GM18868 (cell line): ENCODE measurements around the gene SLC7A5.

ENCODE experiments used
- ATAC-seq: cut with Tn5 transposase; IDR thresholded peaks from one replicate; pipeline ENCODE4 v1.9.1; 2021; ENCODE audit warnings: mild to moderate bottlenecking, moderate library complexity; ENCODE audit not compliant: unreplicated experiment

SLC7A5 gene

DNA sequence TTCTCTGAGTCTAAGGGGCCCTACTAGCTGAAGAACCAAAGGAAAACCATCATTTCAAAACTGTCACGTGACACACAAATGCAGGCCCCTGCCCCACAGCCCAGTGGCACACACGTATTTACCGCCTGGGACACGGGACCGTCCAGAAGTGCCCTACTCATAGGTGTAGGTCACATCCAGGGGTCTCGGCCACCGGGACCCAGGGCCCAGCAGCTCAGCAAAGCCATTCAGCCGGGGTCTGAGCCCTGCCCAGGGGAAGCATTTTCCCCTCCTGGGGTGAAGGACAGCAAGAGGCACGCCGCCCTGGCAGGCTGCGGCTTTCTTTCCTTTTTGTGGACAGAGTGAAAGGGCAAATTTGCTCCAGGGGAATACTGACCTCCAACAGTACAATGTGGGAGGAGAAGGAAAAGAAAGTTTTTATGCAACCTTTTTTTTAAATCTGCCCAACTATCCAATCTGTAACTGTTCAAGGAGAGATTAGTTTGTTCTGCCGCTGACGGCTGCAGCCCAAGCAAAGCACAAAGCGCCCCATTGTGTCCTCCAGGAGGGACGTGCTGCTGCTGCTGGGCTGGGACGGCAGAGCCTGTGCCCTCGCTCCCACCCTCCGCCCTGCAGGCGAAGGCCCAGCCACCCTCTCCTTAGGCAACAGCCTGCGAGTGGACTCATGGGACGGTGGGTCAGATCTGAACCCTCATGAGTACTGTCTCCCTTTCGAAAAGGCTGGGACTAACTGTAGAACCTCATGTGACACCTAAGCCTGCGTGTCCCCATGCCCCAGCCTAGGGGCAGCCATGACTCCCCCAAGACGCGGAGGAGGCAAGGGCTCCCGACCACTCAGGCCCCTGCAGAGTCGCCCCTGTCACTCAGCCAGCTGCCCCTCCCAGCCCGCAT is 21.3 kb downstream of the SLC7A5 start:
- no peak for ATAC-seq

DNA sequence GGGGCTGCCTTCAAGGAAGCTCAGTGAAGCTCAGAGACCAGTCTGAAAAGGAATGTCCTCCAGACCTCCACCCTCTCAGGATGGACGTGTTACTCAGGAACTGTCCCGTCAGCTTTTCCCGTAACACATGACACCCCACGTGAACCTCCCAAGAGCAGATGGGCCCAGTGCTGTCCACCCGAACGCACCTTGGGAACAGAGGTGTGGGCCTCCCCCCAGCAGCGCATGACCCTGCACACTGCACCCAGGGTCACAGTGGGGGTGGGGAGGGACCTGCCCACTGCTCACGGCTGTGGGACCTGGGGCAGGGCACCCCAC is 21.9 kb downstream of the SLC7A5 start:
- no peak for ATAC-seq

DNA sequence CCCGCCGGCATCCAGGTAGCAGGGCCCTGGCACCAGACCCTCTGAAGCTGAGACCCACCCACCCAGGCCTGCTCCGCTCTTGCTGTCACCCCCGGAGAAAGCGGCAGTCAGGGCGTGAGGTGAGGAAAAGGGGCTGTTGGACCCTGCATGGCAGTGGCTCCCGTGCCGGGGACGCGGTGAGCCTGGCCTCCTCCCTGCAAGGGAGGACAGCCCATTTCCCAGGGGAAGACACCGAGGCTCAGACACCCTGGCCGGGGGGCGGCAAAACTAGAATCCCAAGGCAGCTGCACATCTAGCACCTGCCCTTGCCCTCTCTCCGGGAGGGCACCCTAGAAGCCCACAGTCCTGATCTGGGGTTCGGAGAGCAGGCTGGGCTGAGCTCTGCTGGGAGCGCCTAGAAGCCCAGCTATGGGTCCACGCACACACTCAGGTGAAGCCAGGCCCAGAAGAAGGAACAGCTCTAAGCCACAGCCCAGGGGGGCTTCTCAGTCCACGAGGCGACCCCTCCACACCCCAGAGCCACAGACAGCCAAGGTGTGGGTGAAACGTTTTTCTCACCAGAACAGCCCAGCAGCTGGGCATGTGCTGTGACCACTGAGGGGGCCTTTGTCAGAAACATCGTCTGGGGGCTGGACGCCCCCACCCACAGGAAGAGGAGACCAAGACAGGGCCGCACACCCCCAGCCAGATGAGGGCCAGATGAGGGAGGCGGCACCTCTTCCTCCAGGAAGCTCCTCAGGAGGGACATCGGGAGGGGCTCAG is 22.4 kb downstream of the SLC7A5 start:
- ATAC-seq = no peak

DNA sequence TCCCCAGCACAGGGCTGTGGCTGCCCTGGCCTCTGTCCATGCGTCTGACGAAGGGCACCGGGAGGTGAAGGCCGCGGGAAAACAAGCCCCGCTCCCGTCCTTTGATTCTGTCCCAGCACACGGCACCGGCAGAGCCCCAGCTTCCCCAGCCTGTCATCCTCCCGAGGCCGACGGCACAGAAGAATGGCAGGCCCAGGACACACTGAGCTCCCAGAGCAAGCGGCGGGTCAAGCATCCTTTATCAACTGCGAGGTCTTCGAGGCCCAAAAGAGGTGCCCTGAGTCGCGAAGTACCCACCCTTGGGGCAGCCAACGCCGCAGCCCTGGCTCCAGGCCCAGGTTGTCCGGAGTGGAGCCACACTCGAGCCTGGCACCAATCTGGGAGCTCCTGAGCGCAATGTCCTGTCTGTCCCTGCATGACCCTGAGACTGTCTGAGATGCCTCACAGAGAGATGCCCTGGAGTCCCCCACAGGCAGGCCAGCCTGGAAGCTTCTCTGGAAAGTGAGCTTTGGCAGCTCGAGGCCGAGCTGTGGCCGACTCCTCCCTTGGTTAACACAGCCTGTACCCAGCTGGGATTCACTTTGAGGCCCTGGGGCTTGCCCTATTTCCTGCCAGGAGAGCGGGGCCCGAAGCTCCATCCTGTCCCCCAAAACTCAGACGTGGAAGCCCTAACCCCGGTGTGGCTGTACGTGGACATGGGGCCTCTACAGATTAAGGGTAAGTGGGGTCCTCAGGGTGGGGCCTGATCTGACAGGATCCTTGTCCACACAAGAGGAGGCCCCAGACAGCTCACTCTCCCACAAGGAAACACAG is 23.3 kb downstream of the SLC7A5 start:
- no peak for ATAC-seq

DNA sequence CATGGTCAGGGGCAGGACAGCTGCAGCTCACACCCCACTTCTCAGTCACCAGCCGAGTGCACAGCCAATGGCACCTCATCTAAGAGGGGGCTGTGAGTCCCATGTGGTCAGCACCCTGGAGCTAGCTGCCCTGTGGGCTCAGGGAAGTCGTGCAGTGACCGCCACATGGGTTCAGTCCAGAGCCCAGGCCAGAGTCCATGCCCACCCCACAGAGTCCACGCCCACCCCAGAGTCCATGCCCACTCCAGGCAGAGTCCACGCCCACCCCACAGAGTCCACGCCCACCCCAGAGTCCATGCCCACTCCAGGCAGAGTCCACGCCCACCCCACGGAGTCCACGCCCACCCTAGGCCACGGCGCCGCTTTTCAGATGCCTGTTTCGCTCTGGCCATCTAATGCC is 24.1 kb downstream of the SLC7A5 start:
- no peak for ATAC-seq

DNA sequence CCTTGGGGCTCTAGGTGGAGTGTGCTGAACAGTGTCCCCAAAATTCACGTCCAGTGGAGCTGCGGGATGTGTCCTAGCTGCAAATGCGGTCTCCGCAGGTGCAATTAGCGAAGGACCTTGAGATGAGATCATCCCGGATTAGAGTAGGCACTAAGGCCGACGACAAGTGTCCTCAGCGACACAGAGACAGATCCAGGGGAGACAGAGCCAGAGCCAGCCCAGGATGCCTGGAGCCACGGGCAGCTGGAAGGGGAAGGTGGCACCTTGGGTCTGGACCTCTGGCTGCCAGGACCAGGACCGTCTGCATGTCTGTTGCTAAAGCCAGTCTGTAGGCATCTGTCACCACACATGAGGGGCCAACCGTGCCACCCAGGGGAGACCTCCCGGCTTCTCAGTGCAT is 24.5 kb downstream of the SLC7A5 start:
- no peak for ATAC-seq

DNA sequence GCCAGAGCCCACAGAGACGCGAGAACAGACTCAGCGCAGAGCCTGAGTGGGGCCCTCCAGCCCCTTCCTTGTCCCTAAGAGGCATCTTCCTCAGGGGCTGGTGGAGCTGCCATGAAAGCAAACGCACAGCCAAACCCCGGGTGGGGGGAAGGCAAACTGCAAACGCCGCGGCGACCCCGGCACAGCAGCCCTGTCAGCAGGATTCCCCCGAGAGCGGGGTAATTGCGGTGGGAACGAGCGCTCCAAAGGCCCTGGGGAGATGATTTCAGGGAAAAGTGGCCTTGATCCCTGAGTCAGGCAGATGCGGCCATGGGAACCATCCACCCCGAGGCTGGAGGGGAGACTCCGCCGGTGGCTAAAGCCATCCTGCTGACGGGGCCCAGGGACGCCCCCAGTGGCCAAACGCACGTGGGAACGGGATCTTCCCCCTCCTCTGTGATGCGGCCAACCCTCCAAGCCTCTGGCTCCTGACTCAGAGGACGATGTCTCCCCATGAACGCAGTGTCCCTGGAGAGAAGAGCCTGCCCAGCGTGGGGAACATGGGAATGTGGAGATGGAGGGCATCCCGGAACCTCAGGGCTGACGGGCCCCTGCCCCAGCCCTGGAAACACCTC is 25.1 kb downstream of the SLC7A5 start:
- no peak for ATAC-seq

DNA sequence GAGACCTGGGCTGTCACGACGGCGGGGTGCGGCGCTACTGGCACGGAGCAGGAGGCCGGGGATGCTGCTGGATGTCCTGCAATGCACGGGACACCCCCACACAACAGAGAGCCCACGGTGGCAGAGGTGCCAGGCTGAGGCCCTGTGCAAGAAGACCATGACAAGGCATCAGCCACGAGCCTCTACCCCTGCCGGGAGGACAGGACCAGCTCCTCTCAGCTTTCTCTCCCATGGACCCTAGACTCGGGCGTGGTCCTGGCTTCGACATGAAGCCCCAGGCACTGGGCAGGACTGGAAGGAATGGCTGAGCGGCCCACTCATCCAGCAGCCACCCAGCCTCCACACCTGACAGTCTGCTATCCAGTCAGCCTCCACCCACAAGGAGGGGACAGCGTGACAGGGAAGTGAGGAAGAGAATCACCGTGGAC is 25.6 kb downstream of the SLC7A5 start:
- ATAC-seq = no peak

DNA sequence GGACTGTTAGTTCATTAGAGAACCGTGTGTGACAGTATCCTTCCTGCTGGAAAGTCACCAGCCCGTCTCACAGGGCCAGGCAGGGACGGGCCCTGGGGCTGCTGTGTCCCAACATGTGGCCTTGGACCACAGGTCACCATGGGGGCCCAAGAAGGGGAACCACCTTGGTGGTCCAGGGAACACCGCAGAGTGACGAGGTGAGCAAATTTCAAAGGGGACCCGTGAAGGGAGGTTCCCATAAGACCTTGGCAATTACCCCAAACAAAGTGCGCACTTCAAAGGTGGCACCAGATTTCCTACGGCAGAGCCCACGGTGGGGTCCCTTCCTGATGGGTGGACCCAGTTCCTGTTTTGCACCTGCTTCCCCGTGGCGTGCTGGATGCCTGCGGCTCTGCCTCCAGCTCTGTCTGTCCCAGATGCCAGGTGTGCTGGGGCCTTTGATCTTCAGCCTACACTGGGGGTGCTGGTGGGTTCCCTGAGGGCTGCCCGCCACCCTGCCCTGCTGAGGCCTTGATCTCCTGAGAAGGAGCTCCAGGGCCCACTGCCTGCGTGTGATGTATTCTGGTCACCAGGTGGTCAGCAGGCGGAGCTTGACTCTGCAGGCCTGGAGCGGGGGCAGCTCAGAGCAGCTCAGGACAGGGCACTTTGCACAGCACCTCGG is 27.0 kb downstream of the SLC7A5 start:
- no peak for ATAC-seq

DNA sequence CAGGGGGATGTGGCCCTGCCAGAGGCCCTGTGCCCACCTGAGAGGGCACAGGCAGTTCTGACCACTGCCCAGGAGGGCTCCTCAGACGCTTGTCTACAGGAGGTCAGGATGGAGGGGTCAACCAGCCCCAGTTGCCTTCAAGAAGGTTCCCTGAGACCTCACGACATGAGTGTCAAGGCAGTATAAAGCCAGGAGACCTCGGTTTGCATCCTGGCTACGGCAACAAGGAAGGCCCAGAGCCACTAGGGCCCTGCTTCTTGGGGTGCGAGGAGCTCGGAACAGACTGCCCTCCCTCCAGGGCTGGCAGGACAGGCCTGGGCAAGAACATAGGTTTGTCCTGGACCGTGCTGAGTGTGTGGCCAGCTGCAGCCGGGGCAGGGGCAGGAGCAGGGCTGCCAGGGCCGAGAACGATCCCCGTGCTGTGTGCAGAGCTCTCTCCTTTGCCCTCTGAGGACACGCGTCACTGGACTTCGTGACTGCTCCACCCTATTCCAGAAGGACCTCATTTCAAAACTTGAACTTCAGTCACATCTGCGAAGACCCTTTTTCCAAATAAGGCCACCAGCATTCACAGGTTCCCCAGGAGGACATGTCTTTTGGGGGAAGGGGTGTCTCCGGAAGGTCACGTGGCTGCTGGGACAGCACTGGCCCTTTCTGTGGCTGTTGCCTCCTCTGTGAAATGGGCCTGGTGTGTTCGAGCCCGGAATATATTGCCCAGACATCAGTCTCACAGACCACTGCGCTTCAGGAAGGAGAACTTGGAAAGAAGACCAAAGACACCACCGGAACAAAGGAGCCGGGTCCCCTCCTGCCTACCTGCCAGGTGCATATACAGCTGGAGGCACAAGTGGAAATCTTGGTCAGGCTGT is 27.7 kb downstream of the SLC7A5 start:
- no peak for ATAC-seq

DNA sequence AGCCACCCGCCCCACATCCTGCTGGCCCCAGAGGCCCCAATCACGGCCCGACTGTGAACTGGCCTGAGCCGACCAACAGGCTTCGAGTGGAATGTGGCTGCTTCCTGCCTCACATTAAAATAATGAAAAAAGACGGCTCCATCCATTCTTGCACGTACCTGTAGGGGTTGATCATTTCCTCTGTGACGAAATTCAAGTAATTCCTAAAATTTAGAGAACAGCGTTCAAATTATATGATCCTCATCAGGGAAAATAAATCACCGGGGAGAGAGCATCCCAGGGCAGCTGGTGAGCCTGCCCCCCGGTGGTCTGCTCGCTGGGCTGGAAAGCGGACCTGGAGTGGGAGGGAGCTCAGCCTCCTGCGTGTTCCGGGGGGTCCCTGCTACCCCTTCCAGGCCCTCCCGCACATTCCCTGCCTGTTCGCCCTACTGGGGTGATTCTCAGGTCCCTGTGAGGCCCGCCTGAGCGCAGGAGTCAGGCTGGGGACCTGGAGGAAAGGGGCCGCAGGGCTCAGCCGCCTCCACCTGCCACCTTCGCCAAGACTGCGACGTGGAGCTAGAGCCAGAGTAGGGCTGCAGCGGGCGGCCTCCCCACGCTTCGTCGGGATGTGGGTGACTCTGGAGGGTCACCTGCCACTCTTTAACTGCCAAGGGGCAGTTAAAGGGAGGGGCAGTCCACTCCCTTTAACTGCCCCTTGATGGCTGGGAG is 28.9 kb downstream of the SLC7A5 start:
- ATAC-seq = no peak

DNA sequence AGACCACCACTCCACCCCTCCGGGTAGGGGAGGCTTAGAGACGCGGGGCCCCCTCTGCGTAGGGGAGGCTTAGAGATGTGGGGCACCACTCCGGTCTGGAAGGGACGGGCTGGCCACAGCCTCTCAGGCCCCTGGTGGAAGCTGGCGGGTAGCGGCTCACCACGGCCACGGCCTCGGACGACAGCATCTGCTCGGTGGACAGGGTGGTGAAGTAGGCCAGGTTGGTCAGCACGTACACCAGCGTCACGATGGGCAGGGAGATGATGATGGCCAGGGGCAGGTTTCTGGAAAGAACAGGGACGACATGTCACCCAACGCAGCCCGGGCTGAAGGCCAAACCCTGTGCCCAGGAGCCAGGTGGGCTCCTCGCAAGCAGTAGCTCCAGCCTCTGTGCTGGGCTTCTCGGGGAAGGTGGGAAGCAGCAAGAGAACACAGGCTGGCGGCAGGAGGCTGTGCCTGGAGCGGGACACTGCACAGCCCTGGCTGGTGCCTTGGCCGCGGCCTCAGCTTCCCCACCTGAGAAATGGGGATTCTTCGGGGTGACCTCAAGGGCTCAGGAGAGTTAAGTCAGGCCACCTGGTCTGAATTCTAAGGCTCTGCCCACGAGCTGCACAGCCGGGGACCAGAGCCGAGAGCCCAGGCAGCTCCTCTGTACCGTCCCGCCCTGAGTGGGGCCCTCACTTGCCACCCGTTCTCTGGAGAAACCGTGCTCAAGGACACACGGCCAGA is 29.6 kb downstream of the SLC7A5 start:
- no peak for ATAC-seq

DNA sequence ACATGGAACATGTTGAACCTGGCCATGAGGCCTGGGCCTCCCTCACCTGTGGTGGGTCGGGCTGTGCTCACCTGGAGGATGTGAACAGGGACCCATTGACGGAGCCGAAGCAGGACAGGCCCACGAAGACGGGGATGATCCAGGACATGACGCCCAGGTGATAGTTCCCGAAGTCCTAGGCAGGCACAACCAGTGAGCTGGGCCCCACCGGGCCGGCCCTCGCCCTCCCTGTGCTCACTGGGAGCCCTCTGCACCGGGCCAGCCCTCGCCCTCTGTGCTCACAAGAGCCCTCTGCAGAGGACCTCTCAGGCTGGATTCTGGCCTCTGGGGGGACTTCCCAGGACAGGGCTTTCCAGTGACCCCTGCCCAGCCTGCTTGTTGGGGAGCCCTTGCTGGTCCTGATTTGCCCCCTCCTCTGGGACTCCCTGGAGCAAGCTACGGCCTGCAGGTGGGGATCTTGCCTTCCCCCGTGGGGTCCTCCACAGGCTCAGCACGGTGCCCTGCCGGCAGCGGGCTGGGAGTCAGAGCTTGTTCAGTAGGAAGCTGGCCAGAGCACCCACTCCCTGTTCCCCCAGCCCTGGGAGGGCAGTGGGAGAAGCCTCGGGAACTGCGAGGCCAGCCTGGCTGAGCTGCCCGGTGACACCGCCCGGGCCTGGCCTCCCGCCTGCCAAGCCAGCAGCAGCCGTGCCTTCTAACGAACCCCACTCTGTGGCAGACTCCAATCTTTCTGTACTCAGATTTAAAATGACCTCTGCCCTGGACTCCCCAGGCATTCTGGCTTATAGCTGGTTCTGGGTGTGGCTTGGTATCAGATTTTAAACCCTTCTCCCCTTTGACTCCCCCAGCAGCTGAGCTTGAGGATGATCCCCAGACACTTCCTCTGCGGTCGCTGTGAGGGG is 30.4 kb downstream of the SLC7A5 start:
- ATAC-seq = no peak

DNA sequence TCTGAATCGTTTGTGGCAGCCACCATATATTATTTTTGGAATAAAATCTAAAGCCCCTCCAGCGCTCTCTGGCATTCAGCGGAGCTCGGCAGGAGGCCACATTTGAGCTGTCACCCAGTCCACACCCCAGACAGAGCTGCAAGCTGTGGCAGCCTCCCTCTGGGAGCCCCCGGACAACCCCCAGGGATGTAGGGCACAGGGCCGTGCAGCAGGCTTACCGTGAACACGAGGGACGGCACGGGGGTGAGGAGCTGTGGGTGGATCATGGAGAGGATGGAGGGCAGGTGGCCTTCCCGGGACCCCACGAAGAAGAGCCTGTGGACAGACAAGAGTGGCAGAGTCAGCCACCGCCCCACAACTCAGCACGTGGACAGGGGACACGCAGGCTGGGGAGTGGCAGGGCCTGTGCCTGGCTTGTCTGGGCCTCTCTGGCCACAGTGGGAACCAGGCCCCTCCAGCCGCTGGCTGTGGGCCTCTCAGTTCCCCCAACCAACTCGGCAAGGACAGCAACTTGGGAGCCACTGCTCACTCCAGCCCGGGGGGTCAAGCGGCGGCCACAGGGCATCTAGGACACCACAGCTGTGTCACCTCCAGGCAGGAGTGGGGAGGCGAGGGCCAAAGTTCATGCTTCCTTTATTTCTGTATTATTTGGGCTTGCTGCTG is 31.5 kb downstream of the SLC7A5 start:
- no peak for ATAC-seq

DNA sequence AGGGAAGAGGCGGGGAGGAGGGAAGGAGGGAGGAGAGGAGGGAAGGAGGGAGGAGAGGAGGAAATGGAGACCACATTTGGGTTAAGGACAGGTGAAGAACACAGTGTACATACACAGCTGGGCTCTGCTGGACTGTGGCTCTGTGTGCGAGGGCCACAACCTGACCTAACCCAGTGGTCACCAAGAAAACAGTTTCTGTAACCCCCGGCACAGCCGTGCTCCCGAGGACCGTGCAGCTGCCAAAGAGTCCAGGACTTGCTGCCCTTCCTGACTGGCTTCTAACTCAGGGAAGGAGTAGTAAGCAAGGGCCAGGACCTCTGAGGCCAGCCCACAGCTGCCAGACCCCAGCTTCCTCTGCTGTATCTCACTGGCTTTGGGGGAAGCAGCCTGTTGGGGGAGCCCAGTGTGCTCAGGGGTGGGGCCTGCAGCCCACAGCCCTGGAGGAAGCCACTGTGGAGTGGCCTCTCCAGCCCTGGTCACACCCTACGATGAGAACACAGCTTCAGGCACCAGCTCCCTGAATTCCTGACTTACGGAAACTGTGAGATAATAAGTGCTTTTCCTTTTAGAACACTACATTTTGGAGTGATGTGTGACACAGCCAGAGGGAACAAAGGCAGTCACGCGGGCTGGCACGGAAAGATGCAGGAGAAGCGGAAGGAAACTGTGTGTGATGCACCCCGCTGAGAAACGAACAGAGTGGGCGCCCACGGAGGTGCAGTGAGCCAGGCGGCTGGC is 32.3 kb downstream of the SLC7A5 start:
- ATAC-seq = no peak

DNA sequence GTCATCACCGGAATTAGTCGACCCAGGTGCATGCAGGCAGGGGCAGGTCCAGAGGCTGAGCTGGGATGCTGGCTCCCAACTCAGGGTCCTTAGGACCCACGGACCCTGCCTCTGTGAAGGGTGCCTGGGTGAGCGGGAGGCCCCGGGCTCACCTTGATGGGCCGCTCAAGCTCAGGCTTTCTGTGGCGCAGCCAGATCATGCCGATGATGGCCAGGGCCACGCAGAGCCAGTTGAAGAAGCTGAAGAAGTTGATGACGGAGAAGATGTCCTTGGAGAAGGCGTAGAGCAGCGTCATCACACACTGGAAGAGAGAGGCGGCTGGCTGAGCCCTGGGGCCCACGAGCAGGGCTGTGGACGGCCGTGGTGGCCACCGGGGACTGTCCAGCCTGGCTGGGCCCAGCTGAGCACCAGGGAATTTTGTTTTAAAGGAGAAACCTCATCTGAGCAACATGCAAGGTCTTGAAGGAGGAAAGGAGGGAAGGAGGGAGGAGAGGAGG is 32.9 kb downstream of the SLC7A5 start:
- ATAC-seq = no peak
